BE2C (cell line): Measurements from ENCODE around the gene GRM4.

Experiments used
- DNase-seq: peaks from one replicate; pipeline ENCODE4 v3.0.0-alpha.2; 2020
- H3K27me3 ChIP-seq: fragments of 250-450 bp; sonication (Bioruptor Pico); 2 replicates; pipeline ENCODE4 v1.5.1; 2020; ENCODE audit warnings: mild to moderate bottlenecking
- H3K36me3 ChIP-seq: fragments of 250-450 bp; sonication (Bioruptor Pico); 2 replicates; pipeline ENCODE4 v1.5.1; 2020; ENCODE audit warnings: mild to moderate bottlenecking
- H3K4me1 ChIP-seq: fragments of 250-450 bp; sonication (Bioruptor Pico); 2 replicates; pipeline ENCODE4 v1.5.1; 2020
- H3K4me3 ChIP-seq: 2 replicates; pipeline ENCODE4 v1.5.1; 2011; ENCODE audit warnings: low read depth, low read length
- H3K9me3 ChIP-seq: fragments of 250-450 bp; sonication (Bioruptor Pico); 2 replicates; pipeline ENCODE4 v1.5.1; 2020
- TF ChIP-seq, protein P1 (sequence below): IDR thresholded peaks from 2 replicates; pipeline ENCODE4 v1.5.1; 2012; ENCODE audit warnings: mild to moderate bottlenecking, low read depth, low read length

Gene GRM4

DNA sequence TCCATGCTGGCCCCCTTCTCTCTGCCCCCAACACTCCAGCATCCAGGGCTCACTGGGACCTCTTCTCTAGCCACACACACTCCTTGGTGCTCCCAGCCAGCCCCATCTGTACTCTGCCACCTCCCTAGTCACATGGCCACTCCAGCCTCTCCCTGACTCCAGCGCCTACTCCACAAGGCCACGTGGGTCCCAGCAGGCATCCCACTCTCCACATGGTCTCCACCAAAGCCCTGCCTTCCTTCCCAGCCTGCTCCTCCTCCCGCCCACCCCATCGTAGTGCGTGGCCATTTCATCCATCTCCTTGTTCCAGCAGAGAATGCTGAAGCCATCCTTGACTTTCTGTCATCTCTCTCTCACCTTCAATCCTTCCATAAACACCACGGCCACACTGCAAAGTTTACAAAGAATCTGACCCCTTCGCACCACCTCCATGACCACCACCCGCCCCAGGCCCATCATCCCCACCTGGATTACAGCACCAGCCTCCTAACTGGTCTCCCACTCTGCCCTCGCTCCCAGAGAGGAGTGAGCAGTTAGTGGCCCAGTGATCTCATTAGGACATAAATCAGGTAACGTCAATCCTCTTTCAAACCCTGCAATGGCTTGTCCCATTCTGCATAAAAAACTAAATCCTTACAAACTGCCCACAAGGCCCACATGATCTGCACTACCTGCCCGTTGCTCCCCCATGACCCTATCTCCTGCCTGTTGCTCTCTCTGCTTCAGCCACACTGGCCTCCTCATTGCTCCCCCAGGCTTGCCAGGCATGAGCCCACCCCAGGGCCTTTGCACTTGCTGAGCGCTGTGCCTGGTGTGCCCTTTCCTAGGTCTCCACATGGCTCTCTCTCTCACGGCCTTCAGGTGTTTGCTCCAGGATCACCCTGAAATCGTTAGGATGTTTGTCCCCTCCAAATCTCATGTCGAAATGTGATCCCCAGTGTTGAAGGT lies 96.2 kb downstream of the GRM4 start:
- Histone ChIP-seq H3K4me1 (peaks cover 14% of the 10 kb centered on the region), H3K4me3 (no peak overlapping the region), H3K27me3 (no peaks in the 10 kb centered on the region), H3K36me3 (no peaks in the 10 kb centered on the region), H3K9me3 (no peaks in the 10 kb centered on the region)
- TF ChIP-seq, protein P1, sequence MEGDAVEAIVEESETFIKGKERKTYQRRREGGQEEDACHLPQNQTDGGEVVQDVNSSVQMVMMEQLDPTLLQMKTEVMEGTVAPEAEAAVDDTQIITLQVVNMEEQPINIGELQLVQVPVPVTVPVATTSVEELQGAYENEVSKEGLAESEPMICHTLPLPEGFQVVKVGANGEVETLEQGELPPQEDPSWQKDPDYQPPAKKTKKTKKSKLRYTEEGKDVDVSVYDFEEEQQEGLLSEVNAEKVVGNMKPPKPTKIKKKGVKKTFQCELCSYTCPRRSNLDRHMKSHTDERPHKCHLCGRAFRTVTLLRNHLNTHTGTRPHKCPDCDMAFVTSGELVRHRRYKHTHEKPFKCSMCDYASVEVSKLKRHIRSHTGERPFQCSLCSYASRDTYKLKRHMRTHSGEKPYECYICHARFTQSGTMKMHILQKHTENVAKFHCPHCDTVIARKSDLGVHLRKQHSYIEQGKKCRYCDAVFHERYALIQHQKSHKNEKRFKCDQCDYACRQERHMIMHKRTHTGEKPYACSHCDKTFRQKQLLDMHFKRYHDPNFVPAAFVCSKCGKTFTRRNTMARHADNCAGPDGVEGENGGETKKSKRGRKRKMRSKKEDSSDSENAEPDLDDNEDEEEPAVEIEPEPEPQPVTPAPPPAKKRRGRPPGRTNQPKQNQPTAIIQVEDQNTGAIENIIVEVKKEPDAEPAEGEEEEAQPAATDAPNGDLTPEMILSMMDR, result no peak
- no peak for DNase-seq

DNA sequence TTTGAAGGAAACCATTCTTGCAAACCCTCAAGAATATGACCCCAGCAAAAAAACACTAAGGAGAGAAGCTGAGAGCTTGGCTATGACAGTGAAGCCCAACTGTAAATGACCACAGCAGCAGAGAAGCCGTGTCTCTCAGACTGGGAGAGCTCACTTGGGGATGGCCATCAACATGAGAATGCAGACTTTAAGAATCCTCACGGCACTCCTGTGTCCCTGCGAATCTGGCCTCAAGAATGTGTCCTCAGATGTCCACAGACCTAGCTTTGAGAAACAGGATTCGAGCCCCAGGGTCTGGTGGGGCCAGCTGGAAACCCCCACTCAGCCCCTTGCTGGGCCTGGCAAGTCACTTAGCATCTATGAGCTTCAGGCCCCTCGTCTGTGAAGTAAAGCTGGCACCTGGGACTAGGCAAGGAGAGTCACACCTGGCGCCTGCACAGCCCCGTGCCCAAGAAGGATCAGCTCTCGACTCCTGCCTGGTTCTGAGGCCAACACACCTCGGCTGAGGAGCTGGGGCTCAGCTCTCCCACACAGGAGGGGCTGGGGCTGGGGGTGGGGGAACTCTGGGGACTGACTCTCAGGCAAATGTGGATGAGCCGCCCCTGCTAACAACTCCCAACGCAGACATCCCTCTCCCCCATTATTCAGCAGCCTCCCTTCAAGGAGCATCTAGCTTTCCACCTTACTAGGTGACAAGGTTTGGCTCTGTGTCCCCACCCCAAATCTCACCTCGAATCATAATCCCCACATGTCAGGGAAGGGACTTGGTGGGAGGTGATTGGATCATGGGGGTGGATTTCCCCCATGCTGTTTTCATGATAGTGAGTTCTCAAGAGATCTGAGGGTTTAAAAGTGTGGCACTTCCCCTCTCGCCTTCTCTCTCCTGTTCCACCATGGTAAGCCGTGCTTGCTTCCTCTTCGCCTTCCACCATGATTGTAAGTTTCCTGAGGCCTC lies 97.7 kb downstream of the GRM4 start:
- Histone ChIP-seq H3K27me3 (no peaks in the 10 kb centered on the region), H3K36me3 (no peaks in the 10 kb centered on the region), H3K4me3 (no peak overlapping the region), H3K4me1 (peaks cover 14% of the 10 kb centered on the region), H3K9me3 (no peaks in the 10 kb centered on the region)
- TF ChIP-seq, protein P1, result no peak
- DNase-seq, result no peak

DNA sequence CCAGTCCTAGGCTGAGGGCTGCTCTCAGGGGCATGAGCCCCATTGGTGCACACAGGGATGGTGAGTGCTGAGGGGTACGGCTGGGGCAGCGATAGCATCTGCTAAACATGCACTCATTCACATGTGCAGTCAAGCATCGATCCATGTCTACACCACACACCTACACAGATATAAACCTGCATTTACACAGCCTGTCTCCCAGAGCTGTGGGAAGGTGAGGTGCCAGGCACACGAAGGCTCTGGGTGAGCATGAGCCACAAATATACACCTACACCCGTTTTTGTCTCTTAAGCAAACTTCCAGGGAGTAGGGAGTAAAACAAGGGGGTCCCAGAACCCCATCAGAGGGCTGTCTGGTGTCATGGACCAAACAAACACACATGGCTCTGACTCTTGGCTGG lies 99.3 kb downstream of the GRM4 start:
- Histone ChIP-seq H3K4me3 (no peak overlapping the region), H3K4me1 (peaks cover 8% of the 10 kb centered on the region), H3K27me3 (no peaks in the 10 kb centered on the region), H3K36me3 (no peaks in the 10 kb centered on the region), H3K9me3 (no peaks in the 10 kb centered on the region)
- TF ChIP-seq, protein P1, result no peak
- no peak for DNase-seq

DNA sequence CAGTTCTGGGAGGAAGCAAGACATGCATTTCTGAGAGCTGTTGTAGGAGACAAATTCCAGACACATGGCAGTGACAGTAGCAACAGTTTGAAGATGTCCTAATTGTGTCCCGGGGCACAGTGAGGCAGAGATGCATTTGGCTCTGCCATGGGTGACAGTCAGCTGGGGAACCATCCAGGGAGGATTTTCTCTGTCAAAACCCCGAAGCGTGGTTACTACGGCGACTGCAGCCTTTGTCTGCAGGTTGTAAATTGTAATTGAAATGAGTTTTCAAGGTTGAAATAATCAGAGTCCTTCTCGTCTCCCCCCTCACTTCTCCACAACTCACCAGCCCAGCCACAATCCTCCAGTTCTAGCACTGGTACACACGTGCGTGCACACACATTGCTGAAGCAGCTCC lies 100.1 kb downstream of the GRM4 start:
- no peaks in the 10 kb centered on the region for H3K27me3 ChIP-seq
- H3K9me3 ChIP-seq, result no peaks in the 10 kb centered on the region
- DNase-seq, result peak; percentile 51
- H3K4me3 ChIP-seq, result no peak overlapping the region
- no peaks in the 10 kb centered on the region for H3K36me3 ChIP-seq
- TF ChIP-seq, protein P1, result no peak
- peaks cover 2% of the 10 kb centered on the region; the same call in 1 of the 2 replicates for H3K4me1 ChIP-seq

DNA sequence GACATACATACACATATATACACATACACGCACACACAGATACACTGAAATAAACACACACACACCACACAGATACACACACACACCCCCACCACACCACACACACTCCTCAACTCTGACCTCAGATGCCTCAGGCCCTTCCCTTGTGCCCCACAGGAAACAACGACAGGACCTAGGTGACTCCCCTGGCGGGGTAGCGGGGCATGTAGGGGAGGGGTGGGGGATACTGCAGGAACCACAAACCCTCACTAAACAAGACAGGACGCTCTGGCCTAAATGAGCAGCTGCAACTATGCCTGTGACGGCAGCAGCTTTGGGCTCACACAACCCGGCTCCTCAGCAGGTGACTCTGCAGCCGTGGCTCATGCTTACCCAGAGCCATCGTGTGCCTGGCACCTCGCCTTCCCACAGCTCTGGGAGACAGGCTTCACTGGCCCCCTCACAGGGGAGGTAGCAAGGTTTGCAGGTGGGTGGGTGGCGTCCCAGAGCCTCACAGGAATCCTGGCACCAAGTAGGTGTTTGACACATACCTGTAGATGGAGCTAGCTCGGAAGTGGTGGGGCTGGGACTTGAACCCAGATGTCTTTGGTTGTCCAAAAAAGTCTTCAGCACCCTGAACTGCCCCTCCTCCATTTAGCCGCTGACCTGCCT lies 100.8 kb downstream of the GRM4 start:
- H3K4me1 ChIP-seq, result no peaks in the 10 kb centered on the region; the same call in 1 of the 2 replicates
- H3K27me3 ChIP-seq, result no peaks in the 10 kb centered on the region
- TF ChIP-seq, protein P1, result no peak
- no peaks in the 10 kb centered on the region for H3K9me3 ChIP-seq
- no peaks in the 10 kb centered on the region for H3K36me3 ChIP-seq
- H3K4me3 ChIP-seq, result no peak overlapping the region
- DNase-seq, result no peak
